OCI-LY7 (cell line): ENCODE results near the gene C15orf39.

Source experiments
- CTCF ChIP-seq: fragments of 200-600 bp; sonication (generic); conservative IDR thresholded peaks from 2 replicates; pipeline ENCODE4 v1.5.1; 2014; ENCODE audit warnings: mild to moderate bottlenecking, antibody characterized with exemption, low read length, moderate library complexity, mixed read lengths
- EZH2phosphoT487 ChIP-seq: fragments of 200-600 bp; sonication (generic); IDR thresholded peaks from 2 replicates; pipeline ENCODE4 v1.6.1; 2018; ENCODE audit warnings: low read depth, borderline replicate concordance, mild to moderate bottlenecking, mixed run types, antibody characterized with exemption, low read length, moderate library complexity, mixed read lengths

DNA sequence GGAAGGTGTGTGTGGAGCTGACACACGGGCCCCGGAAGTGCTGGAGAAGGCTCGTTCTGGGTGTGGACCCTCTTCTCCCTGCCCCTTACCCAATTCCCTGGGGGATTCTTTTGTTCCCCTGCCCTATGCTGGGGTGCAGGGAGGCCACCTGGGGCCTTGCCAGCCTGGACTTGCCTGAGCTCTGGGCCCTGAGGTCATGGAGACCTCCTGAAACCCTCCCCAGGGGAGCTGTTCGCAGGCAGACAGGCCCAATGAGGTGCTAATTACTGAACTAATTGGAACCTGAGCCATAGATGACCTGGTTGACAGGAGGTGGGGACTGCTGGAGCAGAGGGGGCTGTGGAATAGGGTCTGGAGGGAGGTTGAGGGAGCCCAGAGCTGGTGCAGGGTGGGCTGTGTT is 9.4 kb upstream of the C15orf39 start:
- TF ChIP-seq CTCF (no peak), EZH2phosphoT487 (no peak)
